GM21360 (cell line): ENCODE results near the gene RNU11.
A peak's percentile ranks its signal among the peaks of the same experiment; 100 is the strongest.
"Not testable (repeated sequence)": the region's sequence is repeated elsewhere in the genome, so short reads cannot be mapped to it uniquely, and the experiment has no call there.

ENCODE experiments used
- ATAC-seq: cut with Tn5 transposase; IDR thresholded peaks from one replicate; pipeline ENCODE4 v1.9.1; 2021; ENCODE audit warnings: mild to moderate bottlenecking, moderate library complexity; ENCODE audit not compliant: unreplicated experiment

RNU11 gene

GRCh38 chr1:28656335-28656734 is 7.9 kb downstream of the RNU11 start:
- ATAC-seq = no peak

GRCh38 chr1:28663871-28664470 is 15.6 kb downstream of the RNU11 start:
- no peak for ATAC-seq

GRCh38 chr1:28666806-28667205 is 18.4 kb downstream of the RNU11 start:
- no peak for ATAC-seq

- peak; percentile 81 for ATAC-seq
Observed at GRCh38 chr1:28668191-28668955, 20.0 kb downstream of the RNU11 start, which contains the start of gene GMEB1. Gene GMEB1 (plus strand): TSS chr1:28668784. CDS start chr1:28683613, 14,829 bp downstream.

- ATAC-seq = peak; percentile 48
Observed at GRCh38 chr1:28668956-28669723, 20.7 kb downstream of the RNU11 start.

GRCh38 chr1:28671254-28671780 is 22.9 kb downstream of the RNU11 start:
- ATAC-seq = no peak

GRCh38 chr1:28672971-28673370 is 24.6 kb downstream of the RNU11 start:
- ATAC-seq = not testable (repeated sequence)

- ATAC-seq = no peak
Observed at GRCh38 chr1:28675924-28676257, 27.5 kb downstream of the RNU11 start.

- ATAC-seq = no peak
Observed at GRCh38 chr1:28680151-28680550, 31.8 kb downstream of the RNU11 start.

GRCh38 chr1:28682840-28683239 is 34.4 kb downstream of the RNU11 start:
- ATAC-seq = no peak

GRCh38 chr1:28684937-28685336 is 36.5 kb downstream of the RNU11 start:
- ATAC-seq = no peak

- not testable (repeated sequence) for ATAC-seq
Observed at GRCh38 chr1:28691627-28692026, 43.2 kb downstream of the RNU11 start.
